Gastrocnemius medialis (tissue), 4 donors: ENCODE results near the gene SCMH1. TPM values are rescaled to one million over a fixed set of nuclear protein-coding genes. Genes with fewer than 3 reads are reported as not detected.

Experiments used
- ATAC-seq, 2 donors: fragments of 150-250 bp; one replicate each; pipeline ENCODE4 v1.9.1; 2016
- DNase-seq, 2 donors: peaks; one replicate each; pipeline ENCODE4 v3.0.0-alpha.2; 2019
- H3K27ac ChIP-seq, 4 donors: fragments of 200-600 bp; sonication (generic); 1 replicate in 1 of 4; 2 replicates in 3 of 4; pipeline ENCODE4 v1.5.1; 2016 to 2018; ENCODE audit warnings: mild to moderate bottlenecking in 2 of 4, moderate library complexity in 1 of 4
- H3K27me3 ChIP-seq, 3 donors: fragments of 200-600 bp; sonication (generic) in 2 of 3; 1 replicate in 1 of 3; 2 replicates in 2 of 3; pipeline versions ENCODE4 v1.5.1 to v1.6.0; 2016 to 2019; ENCODE audit warnings: mild to moderate bottlenecking in 1 of 3, moderate library complexity in 1 of 3
- H3K36me3 ChIP-seq, 2 donors: fragments of 200-600 bp; sonication (generic) in 1 of 2; one replicate each; pipeline ENCODE4 v1.5.1; 2017 to 2018
- H3K4me1 ChIP-seq, 2 donors: fragments of 200-600 bp; sonication (generic) in 1 of 2; one replicate each; pipeline ENCODE4 v1.5.1; 2016 to 2017; ENCODE audit warnings: mild to moderate bottlenecking in 2 of 2
- H3K4me3 ChIP-seq, 4 donors: fragments of 200-600 bp; sonication (generic) in 3 of 4; 1 replicate in 1 of 4; 2 replicates in 3 of 4; pipeline ENCODE4 v1.5.1; 2016 to 2019; ENCODE audit warnings: mild to moderate bottlenecking in 2 of 4
- H3K9me3 ChIP-seq, 3 donors: fragments of 200-600 bp; sonication (generic) in 2 of 3; 1 replicate in 1 of 3; 2 replicates in 2 of 3; pipeline ENCODE4 v1.5.1; 2016 to 2019
- POLR2A ChIP-seq, 2 donors: fragments of 450-650 bp; IDR thresholded peaks; one replicate each; pipeline ENCODE4 v1.6.1; 2017; ENCODE audit warnings: antibody characterized with exemption in 2 of 2, mild to moderate bottlenecking in 2 of 2, moderate library complexity in 2 of 2
- in situ Hi-C, 4 donors: fragments of 200-750 bp; cut with MboI; loops; one replicate each; pipeline versions ENCODE4 v1.15.0 to v1.8.0; 2017; ENCODE audit warnings: low sequenced_read_pairs in 4 of 4
- intact Hi-C: fragments of 100-400 bp; cut with DNase I; formaldehyde crosslinking; loops from one replicate; pipeline ENCODE4 v1.15.1; 2023; ENCODE audit warnings: low total_unique reads
- total RNA-seq, 4 donors: library from RNA; depleted of rRNA; stranded (reverse); fragments of >200 nt; gene quantifications; one replicate each; pipeline versions ENCODE4 v1.1.0 to v1.2.3, GENCODE V29; 2016
- TF ChIP-seq, protein P1 (sequence below), 5 experiments: fragments of 450-650 bp in 3 of 5; fragments of 200-600 bp in 2 of 5; sonication (generic) in 2 of 5; IDR thresholded peaks in 4 of 5; conservative IDR thresholded peaks in 1 of 5; 1 replicate in 4 of 5; 2 replicates in 1 of 5; pipeline ENCODE4 v1.5.1; 2016 to 2019; ENCODE audit warnings: antibody characterized with exemption in 5 of 5, mild to moderate bottlenecking in 3 of 5, moderate library complexity in 3 of 5

SCMH1 gene
- total RNA-seq, 4 donors from 2014 or later, result 17.1 to 29.4 (median 25.5) TPM

DNA sequence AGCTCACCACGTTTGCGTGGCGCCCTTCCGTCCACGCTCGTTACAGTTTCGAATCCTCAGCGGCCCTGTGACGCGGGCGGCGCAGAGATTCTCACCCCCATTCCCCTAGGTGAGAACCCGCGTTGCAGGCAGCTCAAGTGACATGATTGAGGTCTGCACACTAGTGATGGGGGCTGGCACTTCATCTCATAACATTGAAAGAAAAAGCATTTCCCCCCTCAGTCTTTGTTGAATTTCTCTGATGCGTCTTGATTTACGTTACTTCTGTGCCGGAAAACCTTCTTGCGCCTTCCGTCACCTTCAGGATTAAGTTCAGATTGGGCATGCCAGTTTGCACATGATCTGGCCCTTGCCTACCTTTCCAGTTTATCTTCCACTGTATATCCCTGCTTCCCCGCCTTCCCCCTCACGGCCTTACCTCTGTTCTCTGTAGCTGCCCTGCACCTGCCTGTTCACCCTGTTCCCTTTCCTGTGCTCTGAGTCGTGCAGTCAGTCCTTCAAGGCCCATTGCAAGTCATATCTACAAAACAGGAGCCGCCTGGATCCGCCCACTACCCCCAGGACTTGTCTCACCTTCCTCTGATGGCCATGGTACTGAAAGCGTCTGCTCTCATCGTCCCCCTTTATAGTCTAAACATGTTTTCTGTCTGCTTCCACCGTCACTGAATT is 261.5 kb downstream of the SCMH1 start:
- H3K4me1 ChIP-seq, result peaks cover 11 to 14% of the 10 kb centered on the region in 2 donors
- peaks cover 0 to 18% of the 10 kb centered on the region in 2 donors for H3K36me3 ChIP-seq
- H3K4me3 ChIP-seq, result peak overlapping the region; percentile 65 to 93 (median 76)
- DNase-seq (no peak), ATAC-seq (no peak)
- no peaks in the 10 kb centered on the region for H3K27me3 ChIP-seq
- H3K9me3 ChIP-seq, result no peaks in the 10 kb centered on the region
- in situ Hi-C loops, result no loop called here
- peak overlapping the region; percentile 86 to 98 (median 95) for H3K27ac ChIP-seq
- TF ChIP-seq POLR2A (IDR thresholded peaks at IDR 0.05), result no peak
- TF ChIP-seq, protein P1, sequence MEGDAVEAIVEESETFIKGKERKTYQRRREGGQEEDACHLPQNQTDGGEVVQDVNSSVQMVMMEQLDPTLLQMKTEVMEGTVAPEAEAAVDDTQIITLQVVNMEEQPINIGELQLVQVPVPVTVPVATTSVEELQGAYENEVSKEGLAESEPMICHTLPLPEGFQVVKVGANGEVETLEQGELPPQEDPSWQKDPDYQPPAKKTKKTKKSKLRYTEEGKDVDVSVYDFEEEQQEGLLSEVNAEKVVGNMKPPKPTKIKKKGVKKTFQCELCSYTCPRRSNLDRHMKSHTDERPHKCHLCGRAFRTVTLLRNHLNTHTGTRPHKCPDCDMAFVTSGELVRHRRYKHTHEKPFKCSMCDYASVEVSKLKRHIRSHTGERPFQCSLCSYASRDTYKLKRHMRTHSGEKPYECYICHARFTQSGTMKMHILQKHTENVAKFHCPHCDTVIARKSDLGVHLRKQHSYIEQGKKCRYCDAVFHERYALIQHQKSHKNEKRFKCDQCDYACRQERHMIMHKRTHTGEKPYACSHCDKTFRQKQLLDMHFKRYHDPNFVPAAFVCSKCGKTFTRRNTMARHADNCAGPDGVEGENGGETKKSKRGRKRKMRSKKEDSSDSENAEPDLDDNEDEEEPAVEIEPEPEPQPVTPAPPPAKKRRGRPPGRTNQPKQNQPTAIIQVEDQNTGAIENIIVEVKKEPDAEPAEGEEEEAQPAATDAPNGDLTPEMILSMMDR (IDR thresholded peaks at IDR 0.05 in 4 of 5, conservative IDR thresholded peaks at IDR 0.05 in 1 of 5), result no peak
- intact Hi-C loops, result loop anchor here (1.0 kb wide), 1 partner anchor 23 kb away; no protein-coding TSS in a partner anchor

DNA sequence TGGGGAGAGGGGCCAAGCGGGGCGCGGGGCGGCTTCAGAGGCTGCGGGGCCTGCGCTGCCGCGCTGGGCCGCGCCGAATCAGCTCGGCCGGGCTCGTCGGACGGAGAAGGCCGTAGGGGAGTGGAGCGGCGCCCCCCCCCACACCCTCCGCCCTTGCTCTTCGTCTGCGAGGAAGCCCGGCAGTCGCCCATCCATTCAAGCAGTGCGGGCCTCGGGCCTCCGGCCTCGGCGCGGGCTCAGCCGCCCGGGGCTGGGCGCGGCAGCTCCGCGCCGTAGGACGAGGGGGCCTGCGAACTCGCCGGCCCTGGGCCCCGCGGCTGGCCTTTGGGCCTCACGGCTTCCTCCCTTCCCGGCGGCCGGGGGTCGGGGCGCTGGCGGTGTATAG is 262.0 kb downstream of the SCMH1 start:
- DNase-seq, result no peak
- Histone ChIP-seq H3K9me3 (no peaks in the 10 kb centered on the region), H3K27ac (peak overlapping the region; percentile 86 to 98 (median 95)), H3K36me3 (peaks cover 0 to 13% of the 10 kb centered on the region in 2 donors), H3K4me3 (peak overlapping the region; percentile 65 to 93 (median 76)), H3K4me1 (peaks cover 11 to 14% of the 10 kb centered on the region in 2 donors), H3K27me3 (no peaks in the 10 kb centered on the region)
- TF ChIP-seq POLR2A (IDR thresholded peaks at IDR 0.05), result no peak
- TF ChIP-seq, protein P1 (IDR thresholded peaks at IDR 0.05 in 4 of 5, conservative IDR thresholded peaks at IDR 0.05 in 1 of 5), result no peak
- intact Hi-C loops (loop anchor here (1.0 kb wide), 1 partner anchor 23 kb away; no protein-coding TSS in a partner anchor), in situ Hi-C loops (no loop called here)
- ATAC-seq, result peak in 1 of 2 donors; percentile 53

DNA sequence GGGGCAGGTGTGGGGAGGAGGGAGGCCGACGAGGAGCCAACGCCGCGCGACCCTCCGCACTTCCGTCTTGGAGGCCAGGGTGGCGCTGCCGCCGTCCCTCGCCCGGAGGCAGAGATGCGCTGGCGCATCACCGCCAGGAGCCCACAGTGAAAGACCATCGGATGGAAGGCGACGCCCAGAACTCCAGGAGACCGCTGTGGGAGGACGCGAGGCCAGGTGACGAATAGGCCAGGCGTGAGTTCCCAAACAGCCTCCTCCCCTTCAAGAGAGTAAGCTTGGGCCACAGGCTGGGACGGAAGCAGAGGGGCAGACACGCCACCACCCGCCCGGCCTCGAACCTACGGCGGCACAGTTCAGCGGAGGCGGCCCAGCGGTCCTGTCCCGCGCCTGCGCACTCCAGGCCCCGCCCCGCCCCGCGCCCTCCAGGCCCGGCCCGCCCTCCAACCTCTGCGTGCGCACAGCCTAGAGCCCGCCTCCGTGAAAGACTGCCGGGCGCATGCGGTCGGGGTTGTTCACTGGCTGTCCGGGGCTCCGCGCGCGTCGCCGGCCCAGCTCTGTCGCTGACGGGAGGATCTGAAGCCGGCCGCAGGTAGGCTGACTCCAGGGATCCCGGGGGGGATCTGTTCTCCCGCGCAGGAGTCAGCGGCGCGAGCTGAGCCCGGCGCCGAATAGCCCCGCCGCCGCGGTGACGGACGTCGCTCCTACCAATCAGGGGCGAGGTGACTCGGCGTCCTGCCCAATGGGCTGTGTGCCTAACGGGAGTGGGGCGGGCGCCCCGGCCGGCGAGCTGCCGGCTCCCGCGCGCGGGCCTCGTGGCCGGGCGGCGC is 262.7 kb downstream of the SCMH1 start, which contains the start of gene CTPS1:
Gene CTPS1, plus strand, starts transcription at position 456 of the 827 bp plus-strand sequence. CDS start 3,595 bp downstream, outside the sequence.
- in situ Hi-C loops (no loop called here), intact Hi-C loops (loop anchor here (1.0 to 5.0 kb wide), 3 partner anchors 24 to 289 kb away; partner anchors contain the start of gene NFYC)
- H3K9me3 ChIP-seq, result no peaks in the 10 kb centered on the region
- DNase-seq (peak; percentile 91 to 93), ATAC-seq (peak; percentile 97 to 98)
- peak within 1 kb of the TSS; percentile 65 to 93 (median 76) for H3K4me3 ChIP-seq
- peak within 1 kb of the TSS; percentile 86 to 98 (median 95) for H3K27ac ChIP-seq
- H3K36me3 ChIP-seq, result peaks cover 0 to 7% of the 10 kb centered on the region in 2 donors
- peak; percentile 72 to 80 for TF ChIP-seq POLR2A (IDR thresholded peaks at IDR 0.05)
- TF ChIP-seq, protein P1 (IDR thresholded peaks at IDR 0.05 in 4 of 5, conservative IDR thresholded peaks at IDR 0.05 in 1 of 5), result no peak
- H3K27me3 ChIP-seq, result no peaks in the 10 kb centered on the region
- H3K4me1 ChIP-seq, result peaks cover 11 to 14% of the 10 kb centered on the region in 2 donors

DNA sequence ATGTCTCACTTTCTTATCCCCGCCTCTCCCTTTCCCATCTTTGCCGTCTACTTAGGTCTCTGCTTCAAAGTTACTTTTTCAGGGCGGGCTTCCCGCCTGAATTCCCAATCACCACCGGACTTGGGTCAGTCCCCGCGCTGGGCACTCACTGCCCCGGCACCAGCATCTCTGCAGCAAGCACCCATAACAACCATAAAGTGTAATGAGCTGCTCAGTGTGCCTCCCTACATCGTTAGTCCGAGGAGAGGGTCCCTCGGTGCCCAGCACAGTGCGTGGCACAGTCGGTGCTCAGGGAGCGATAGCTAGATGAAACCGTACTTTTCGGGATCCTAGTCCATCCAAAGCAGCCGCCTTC is 263.2 kb downstream of the SCMH1 start:
- Histone ChIP-seq H3K27me3 (no peaks in the 10 kb centered on the region), H3K36me3 (peaks cover 0 to 3% of the 10 kb centered on the region in 2 donors), H3K27ac (peak overlapping the region; percentile 86 to 98 (median 95)), H3K9me3 (no peaks in the 10 kb centered on the region), H3K4me1 (peaks cover 11 to 14% of the 10 kb centered on the region in 2 donors), H3K4me3 (peak overlapping the region; percentile 65 to 93 (median 76))
- intact Hi-C loops, result loop anchor here (2.0 to 5.0 kb wide), 2 partner anchors 68 to 288 kb away; partner anchors contain the start of gene NFYC
- ATAC-seq (no peak), DNase-seq (no peak)
- TF ChIP-seq, protein P1 (IDR thresholded peaks at IDR 0.05 in 4 of 5, conservative IDR thresholded peaks at IDR 0.05 in 1 of 5), result no peak
- TF ChIP-seq POLR2A (IDR thresholded peaks at IDR 0.05), result no peak
- in situ Hi-C loops, result no loop called here
